Panc1 (cell line): ENCODE results near the gene APCDD1.

Experiments used
- CTCF ChIP-seq: fragments of 450-650 bp; IDR thresholded peaks from 2 replicates; pipeline ENCODE4 v1.5.1; 2017; ENCODE audit warnings: mild to moderate bottlenecking
- REST ChIP-seq, 2 experiments: IDR thresholded peaks; 2 replicates each; pipeline ENCODE4 v1.6.1; 2011 to 2012; ENCODE audit warnings: low read depth in 2 of 2, control low read depth in 1 of 2, low read length in 1 of 2, mild to moderate bottlenecking in 1 of 2, moderate library complexity in 1 of 2; ENCODE audit not compliant: insufficient read depth in 1 of 2

- TF ChIP-seq CTCF (no peak), REST (IDR thresholded peaks at IDR 0.05; ENCODE audit: insufficient read depth in 1 of 2, low read depth in 2 of 2, low read length in 1 of 2) (no peak)
Observed at GRCh38 chr18:10511236-10511635, 56.8 kb downstream of the APCDD1 start.
